Large intestine (tissue), 3 donors: Measurements from ENCODE around the gene SEMA6A. TPM values are rescaled to one million over a fixed set of nuclear protein-coding genes. Genes with fewer than 3 reads are reported as not detected.
A peak's percentile ranks its signal among the peaks of the same experiment; 100 is the strongest.

Source experiments
- DNase-seq, 2 donors: peaks; one replicate each; pipeline versions ENCODE4 v3.0.0 to v3.0.0-alpha.2; 2013
- H3K27ac ChIP-seq: one replicate; pipeline ENCODE4 v1.5.1; 2013; ENCODE audit warnings: low read length
- H3K27me3 ChIP-seq: 2 replicates; pipeline ENCODE4 v1.6.1; 2013; ENCODE audit warnings: low read length; ENCODE audit not compliant: control insufficient read depth, insufficient read depth
- H3K36me3 ChIP-seq: 2 replicates; pipeline ENCODE4 v1.6.1; 2013; ENCODE audit warnings: low read length; ENCODE audit not compliant: control insufficient read depth, insufficient read depth
- H3K4me1 ChIP-seq: one replicate; pipeline ENCODE4 v1.6.1; 2013; ENCODE audit warnings: low read length; ENCODE audit not compliant: control insufficient read depth, insufficient read depth
- H3K4me3 ChIP-seq: one replicate; pipeline ENCODE4 v1.5.1; 2013; ENCODE audit warnings: low read length
- H3K9me3 ChIP-seq: one replicate; pipeline ENCODE4 v1.6.1; 2013; ENCODE audit warnings: mild to moderate bottlenecking, low read depth, low read length, moderate library complexity; ENCODE audit not compliant: control insufficient read depth
- WGBS: methylation state at CpG from one replicate; pipeline ENCODE4 v1.1.5; 2013; ENCODE audit warnings: low lambda C conversion rate; ENCODE audit not compliant: insufficient coverage; 5-methylcytosine and 5-hydroxymethylcytosine counted together
- polyA plus RNA-seq: library from polyadenylated mRNA; unstranded; fragments of 120-200 nt; gene quantifications from one replicate; pipeline ENCODE4 v1.2.1, GENCODE V29; 2013

SEMA6A gene
- polyA plus RNA-seq, 1 donor, result 55.9 TPM

DNA sequence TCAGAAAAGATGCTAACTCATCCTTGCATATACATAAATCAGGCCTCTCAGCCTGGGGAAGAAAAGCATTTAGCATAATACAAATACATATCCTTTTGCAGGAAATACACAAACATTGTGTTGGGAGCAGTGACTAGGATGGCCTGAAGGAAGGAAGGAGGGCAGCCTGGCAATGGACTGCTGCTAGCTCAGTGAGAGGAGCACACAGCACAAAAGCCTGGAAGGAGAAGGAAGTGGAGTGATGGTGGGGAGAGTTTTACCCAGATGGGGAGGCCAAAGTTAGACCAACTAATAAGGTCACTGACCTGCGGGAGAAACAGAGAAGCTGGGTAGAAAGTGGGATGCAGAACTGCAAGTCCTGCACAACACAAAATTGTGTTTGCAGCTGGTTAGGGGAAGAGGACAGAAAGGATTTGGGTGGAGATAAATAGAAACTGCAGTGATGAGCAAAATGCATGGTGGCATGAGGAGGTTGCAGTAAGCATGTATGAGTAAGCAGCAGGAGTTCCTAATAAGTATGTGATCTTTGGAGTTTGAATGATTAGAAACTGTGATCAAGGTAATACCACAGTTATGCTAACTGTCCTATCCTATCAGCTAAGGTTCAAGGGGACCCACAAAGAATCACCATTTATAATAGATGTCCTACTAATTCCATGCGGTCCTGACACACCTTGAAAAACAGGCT lies 39.5 kb downstream of the SEMA6A start:
- Histone ChIP-seq H3K27ac (peak overlapping the region; percentile 74), H3K9me3 (no peaks in the 10 kb centered on the region), H3K4me3 (peak overlapping the region; percentile 24), H3K27me3 (no peaks in the 10 kb centered on the region), H3K36me3 (no peaks in the 10 kb centered on the region), H3K4me1 (peaks cover 71% of the 10 kb centered on the region)
- WGBS, result 40% methylated on average over 1 of the region's 2 CpGs
- DNase-seq, result peak in 1 of 2 donors; percentile 57

DNA sequence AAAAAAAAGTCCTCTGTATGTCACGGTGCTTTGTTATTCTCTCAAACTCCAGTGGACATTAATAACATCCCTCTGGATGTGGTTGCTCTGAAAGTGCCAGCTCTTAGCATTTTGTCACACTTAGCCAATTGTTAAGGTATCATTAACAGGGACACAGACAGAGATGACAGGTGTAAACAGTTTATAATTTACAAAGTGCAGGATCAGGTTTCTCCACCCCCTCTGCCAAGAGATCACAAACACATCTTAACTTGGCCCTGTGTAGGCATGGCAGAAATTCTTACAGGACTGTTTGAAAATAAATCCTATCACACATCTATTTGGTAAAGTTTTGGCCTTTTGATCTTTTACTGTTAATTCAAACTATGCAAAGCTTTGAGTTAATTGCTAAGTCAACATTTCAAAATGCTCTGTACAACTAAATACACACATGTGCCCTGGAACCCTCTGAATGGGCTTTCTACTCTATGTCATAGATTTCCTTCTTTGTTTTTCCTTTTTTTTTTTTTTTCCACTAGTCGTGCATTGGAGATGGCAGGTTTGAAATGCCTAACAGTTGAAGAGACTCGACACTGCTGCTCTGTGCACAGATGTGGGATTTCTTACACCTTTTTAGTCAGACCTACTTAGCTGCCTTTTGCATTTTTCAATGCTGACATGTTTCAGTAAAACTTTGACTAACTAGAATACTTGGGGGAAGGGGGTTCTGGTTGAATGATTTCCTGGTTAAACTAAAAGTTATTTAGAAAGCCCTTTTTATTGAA lies 41.7 kb downstream of the SEMA6A start:
- Histone ChIP-seq H3K4me3 (no peak overlapping the region), H3K27me3 (no peaks in the 10 kb centered on the region), H3K36me3 (no peaks in the 10 kb centered on the region), H3K27ac (peak overlapping the region; percentile 74), H3K4me1 (peaks cover 91% of the 10 kb centered on the region), H3K9me3 (no peaks in the 10 kb centered on the region)
- WGBS, result no CpG with 5 or more reads among the region's 3 CpGs
- peak in 1 of 2 donors; percentile 63 for DNase-seq

DNA sequence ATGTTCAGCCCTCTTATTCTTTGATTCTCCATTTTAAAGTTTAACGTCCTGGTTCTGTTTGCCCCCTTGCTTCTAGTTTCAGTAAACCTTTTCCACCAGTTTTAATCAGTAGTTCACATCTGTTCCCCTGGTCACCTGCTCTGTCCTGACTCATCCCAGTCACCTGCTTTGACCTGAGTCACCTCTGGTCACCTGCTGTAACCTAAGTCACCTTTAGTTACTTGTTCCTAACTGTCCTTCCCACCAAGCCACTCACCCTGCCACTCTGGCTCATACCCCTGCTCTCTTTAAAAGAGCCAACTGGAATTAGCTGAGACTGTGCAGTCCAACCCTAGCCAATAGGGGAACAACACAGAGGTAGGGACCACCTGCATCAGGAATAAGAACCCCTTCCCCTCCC lies 43.0 kb downstream of the SEMA6A start:
- no peaks in the 10 kb centered on the region for H3K27me3 ChIP-seq
- no CpG with 5 or more reads among the region's 1 CpG for WGBS
- H3K9me3 ChIP-seq, result no peaks in the 10 kb centered on the region
- peak overlapping the region; percentile 74 for H3K27ac ChIP-seq
- H3K4me3 ChIP-seq, result no peak overlapping the region
- no peaks in the 10 kb centered on the region for H3K36me3 ChIP-seq
- peak in 1 of 2 donors; percentile 46 for DNase-seq
- peaks cover 84% of the 10 kb centered on the region for H3K4me1 ChIP-seq

DNA sequence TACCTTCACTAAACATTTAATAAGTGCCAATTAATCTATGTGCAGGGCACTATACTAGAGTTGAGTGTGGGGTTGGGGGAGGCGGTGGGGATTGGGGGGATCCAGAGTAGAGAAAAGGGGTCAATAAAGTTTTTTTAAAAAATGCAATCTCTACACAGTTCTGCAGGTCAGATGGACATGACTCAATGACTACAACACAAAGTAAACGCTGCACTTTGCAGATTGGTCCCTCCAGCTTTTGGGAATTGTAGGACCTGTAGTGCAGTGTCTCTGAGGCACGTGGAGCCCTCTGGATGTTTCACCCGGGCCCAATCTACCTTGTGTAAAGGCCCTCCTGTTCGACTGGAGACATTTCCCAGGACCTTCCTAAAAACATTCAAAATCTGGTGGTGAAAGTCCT lies 43.5 kb downstream of the SEMA6A start:
- no peaks in the 10 kb centered on the region for H3K9me3 ChIP-seq
- H3K36me3 ChIP-seq, result no peaks in the 10 kb centered on the region
- H3K4me1 ChIP-seq, result peaks cover 87% of the 10 kb centered on the region
- H3K27me3 ChIP-seq, result no peaks in the 10 kb centered on the region
- no CpG with 5 or more reads among the region's 5 CpGs for WGBS
- DNase-seq, result no peak
- peak overlapping the region; percentile 93 for H3K27ac ChIP-seq
- H3K4me3 ChIP-seq, result no peak overlapping the region

DNA sequence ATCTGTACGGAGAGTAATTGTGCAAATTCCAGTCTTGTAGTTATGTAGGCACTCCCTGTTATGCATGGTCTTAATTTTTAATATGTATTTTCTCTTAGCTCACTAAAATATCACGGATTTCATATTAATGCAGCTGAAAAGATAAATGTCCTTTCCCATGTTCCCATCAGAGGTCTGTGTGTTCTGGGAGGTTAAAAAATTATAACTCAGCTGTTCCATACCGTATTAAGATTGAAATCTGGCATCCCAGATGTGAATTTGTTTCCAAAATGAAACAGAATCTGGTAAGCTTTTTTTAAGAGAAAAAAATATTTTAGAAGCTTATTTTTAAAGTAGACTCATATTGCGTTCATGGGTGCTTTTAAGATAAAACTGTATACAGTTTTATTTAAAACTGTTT lies 44.3 kb downstream of the SEMA6A start:
- WGBS, result 58% methylated on average over 4 of the region's 4 CpGs
- no peak for DNase-seq
- H3K36me3 ChIP-seq, result no peaks in the 10 kb centered on the region
- H3K4me3 ChIP-seq, result no peak overlapping the region
- no peaks in the 10 kb centered on the region for H3K9me3 ChIP-seq
- H3K27me3 ChIP-seq, result no peaks in the 10 kb centered on the region
- H3K27ac ChIP-seq, result peak overlapping the region; percentile 93
- H3K4me1 ChIP-seq, result peaks cover 86% of the 10 kb centered on the region

- Histone ChIP-seq H3K27me3 (no peaks in the 10 kb centered on the region), H3K4me3 (no peak overlapping the region), H3K27ac (peak overlapping the region; percentile 93), H3K36me3 (no peaks in the 10 kb centered on the region), H3K4me1 (peaks cover 84% of the 10 kb centered on the region), H3K9me3 (no peaks in the 10 kb centered on the region)
- DNase-seq, result peak in 1 of 2 donors; percentile 42
- no CpG with 5 or more reads among the region's 4 CpGs for WGBS
Observed at GRCh38 chr5:116529615-116530014, 45.0 kb downstream of the SEMA6A start.

- Histone ChIP-seq H3K9me3 (no peaks in the 10 kb centered on the region), H3K27me3 (no peaks in the 10 kb centered on the region), H3K36me3 (no peaks in the 10 kb centered on the region), H3K27ac (peak overlapping the region; percentile 93), H3K4me1 (peaks cover 84% of the 10 kb centered on the region), H3K4me3 (no peak overlapping the region)
- DNase-seq, result peak in 1 of 2 donors; percentile 60
- whole genome bisulfite sequencing, result 0% methylated on average over 1 of the region's 7 CpGs
Observed at GRCh38 chr5:116528519-116529234, 45.9 kb downstream of the SEMA6A start.

- Histone ChIP-seq H3K27me3 (no peaks in the 10 kb centered on the region), H3K4me3 (peak overlapping the region; percentile 19), H3K4me1 (peaks cover 81% of the 10 kb centered on the region), H3K27ac (peak overlapping the region; percentile 93), H3K9me3 (no peaks in the 10 kb centered on the region), H3K36me3 (no peaks in the 10 kb centered on the region)
- 40% methylated on average over 1 of the region's 6 CpGs for WGBS
- peak in 1 of 2 donors; percentile 85 for DNase-seq
Observed at GRCh38 chr5:116527582-116527981, 47.0 kb downstream of the SEMA6A start.

DNA sequence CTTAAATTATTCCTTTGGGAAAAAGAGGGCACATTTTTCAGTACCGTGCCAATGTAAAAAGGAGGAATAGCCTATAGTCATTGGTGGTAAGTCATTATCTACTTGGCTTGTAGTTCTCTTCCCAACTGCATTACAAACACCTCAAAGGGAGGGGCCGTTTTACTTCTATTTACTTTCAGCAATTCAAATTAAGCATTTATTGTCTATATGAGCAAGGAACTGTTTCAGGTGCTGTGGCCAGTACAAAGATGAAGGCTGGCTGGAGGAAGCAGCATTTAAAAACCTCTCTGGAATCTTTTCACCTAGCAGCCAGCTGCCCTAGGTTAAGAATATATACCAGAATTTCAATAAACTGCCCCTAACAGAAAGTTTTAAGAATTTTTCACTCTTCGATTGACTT lies 48.9 kb downstream of the SEMA6A start:
- H3K36me3 ChIP-seq, result no peaks in the 10 kb centered on the region
- WGBS, result 40% methylated on average over 2 of the region's 3 CpGs
- H3K9me3 ChIP-seq, result no peaks in the 10 kb centered on the region
- peak in 1 of 2 donors; percentile 69 for DNase-seq
- no peaks in the 10 kb centered on the region for H3K27me3 ChIP-seq
- H3K4me1 ChIP-seq, result peaks cover 63% of the 10 kb centered on the region
- peak overlapping the region; percentile 93 for H3K27ac ChIP-seq
- H3K4me3 ChIP-seq, result no peak overlapping the region

DNA sequence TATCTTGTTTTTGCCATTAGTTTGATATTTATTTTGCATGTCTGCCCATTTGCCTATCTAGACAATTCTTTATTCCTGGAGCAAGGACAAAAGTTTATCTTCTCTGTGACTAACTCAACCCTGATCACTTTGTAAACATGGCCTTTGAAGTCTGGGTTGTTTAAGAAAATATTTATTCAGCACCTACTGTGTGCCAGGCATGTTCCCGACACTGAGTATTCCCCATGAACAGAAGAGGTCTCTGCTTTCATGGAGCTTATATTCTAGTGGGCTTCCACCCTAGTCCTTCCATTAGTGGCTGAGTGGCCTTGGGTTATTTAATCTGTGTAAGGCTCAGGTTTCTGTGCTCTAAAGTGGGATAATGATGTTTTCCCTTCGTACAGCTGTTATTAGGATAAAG lies 49.7 kb downstream of the SEMA6A start:
- Histone ChIP-seq H3K27ac (peak overlapping the region; percentile 93), H3K36me3 (no peaks in the 10 kb centered on the region), H3K9me3 (no peaks in the 10 kb centered on the region), H3K4me1 (peaks cover 56% of the 10 kb centered on the region), H3K27me3 (no peaks in the 10 kb centered on the region), H3K4me3 (no peak overlapping the region)
- no CpG with 5 or more reads among the region's 2 CpGs for WGBS
- DNase-seq, result peak in 1 of 2 donors; percentile 57
